Neural cell (in vitro differentiated cells): ENCODE measurements around the gene EYA2. TPM values are rescaled to one million over a fixed set of nuclear protein-coding genes. Genes with fewer than 3 reads are reported as not detected.

Source experiments
- H2AFZ ChIP-seq: fragments of 200-600, 300-800 bp; sonication (generic), shearing (Covaris generic); 2 replicates; pipeline ENCODE4 v1.6.0; 2014; ENCODE audit warnings: low read depth, mild to moderate bottlenecking, antibody characterized with exemption, low read length, moderate library complexity
- H3F3A ChIP-seq: fragments of 200-600 bp; shearing (Covaris generic); 2 replicates; pipeline ENCODE4 v1.6.1; 2016; ENCODE audit warnings: mild to moderate bottlenecking, moderate library complexity, mixed read lengths, antibody characterized with exemption, low read length; ENCODE audit not compliant: insufficient read depth, poor library complexity, severe bottlenecking
- H3K27ac ChIP-seq: fragments of 200-600, 300-800 bp; sonication (generic), shearing (Covaris generic); 2 replicates; pipeline ENCODE4 v1.5.1; 2014; ENCODE audit warnings: mild to moderate bottlenecking, low read length, moderate library complexity
- H3K27me3 ChIP-seq: fragments of 300-800, 200-600 bp; sonication (generic), shearing (Covaris generic); 2 replicates; pipeline ENCODE4 v1.6.0; 2014; ENCODE audit warnings: mild to moderate bottlenecking, low read depth, low read length, moderate library complexity; ENCODE audit not compliant: insufficient read depth
- H3K36me3 ChIP-seq: fragments of 300-800, 200-600 bp; sonication (generic), shearing (Covaris generic); 2 replicates; pipeline ENCODE4 v1.5.1; 2014; ENCODE audit warnings: mild to moderate bottlenecking, antibody characterized with exemption, low read length, moderate library complexity; ENCODE audit not compliant: insufficient read depth
- H3K4me2 ChIP-seq: fragments of 300-800, 200-600 bp; sonication (generic), shearing (Covaris generic); 2 replicates; pipeline ENCODE4 v1.6.0; 2014; ENCODE audit warnings: mild to moderate bottlenecking, low read length
- H3K4me3 ChIP-seq: fragments of 300-800, 200-600 bp; sonication (generic), shearing (Covaris generic); 2 replicates; pipeline ENCODE4 v1.5.1; 2014; ENCODE audit warnings: mild to moderate bottlenecking, low read length, moderate library complexity
- H3K79me2 ChIP-seq: fragments of 200-600 bp; shearing (Covaris generic); replicated peaks from 2 replicates; pipeline ENCODE4 v1.6.0; 2014; ENCODE audit warnings: mild to moderate bottlenecking, low read length, moderate library complexity; ENCODE audit not compliant: insufficient read depth
- H3K9ac ChIP-seq: fragments of 300-800, 200-600 bp; sonication (generic), shearing (Covaris generic); 2 replicates; pipeline ENCODE4 v1.6.1; 2016; ENCODE audit warnings: mild to moderate bottlenecking, low read length, mixed read lengths
- H3K9me2 ChIP-seq: fragments of 200-600 bp; shearing (Covaris generic); 2 replicates; pipeline ENCODE4 v1.6.1; 2016; ENCODE audit warnings: mild to moderate bottlenecking, low read length, mixed read lengths; ENCODE audit not compliant: insufficient read depth
- H3K9me3 ChIP-seq: fragments of 200-600, 300-800 bp; sonication (generic), shearing (Covaris generic); 2 replicates; pipeline ENCODE4 v1.6.1; 2016; ENCODE audit warnings: mild to moderate bottlenecking, mixed run types, low read length, moderate library complexity, mixed read lengths
- H4K20me1 ChIP-seq: fragments of 200-600 bp; shearing (Covaris generic); 2 replicates; pipeline ENCODE4 v1.6.1; 2016; ENCODE audit warnings: mild to moderate bottlenecking, mixed run types; ENCODE audit not compliant: insufficient read depth
- CTCF ChIP-seq: fragments of 450-650 bp; IDR thresholded peaks from 2 replicates; pipeline ENCODE4 v1.5.1; 2014; ENCODE audit warnings: antibody characterized with exemption, mild to moderate bottlenecking, moderate library complexity; ENCODE audit not compliant: poor library complexity, severe bottlenecking
- EP300 ChIP-seq: fragments of 450-650 bp; conservative IDR thresholded peaks from 2 replicates; pipeline ENCODE4 v1.6.1; 2014; ENCODE audit warnings: antibody characterized with exemption, mild to moderate bottlenecking, moderate library complexity; ENCODE audit not compliant: poor library complexity, severe bottlenecking
- EZH2 ChIP-seq: fragments of 200-600, 300-800 bp; shearing (Covaris generic), sonication (generic); IDR thresholded peaks from 2 replicates; pipeline ENCODE4 v1.6.1; 2014; ENCODE audit warnings: antibody characterized with exemption, low read length, borderline replicate concordance, mild to moderate bottlenecking; ENCODE audit not compliant: insufficient read depth, poor library complexity, severe bottlenecking
- MXI1 ChIP-seq: fragments of 450-650 bp; conservative IDR thresholded peaks from 2 replicates; pipeline ENCODE4 v1.6.1; 2014; ENCODE audit warnings: antibody characterized with exemption, mild to moderate bottlenecking; ENCODE audit not compliant: poor library complexity, severe bottlenecking
- POLR2AphosphoS5 ChIP-seq: IDR thresholded peaks from 2 replicates; pipeline ENCODE4 v1.6.1; 2012
- RAD21 ChIP-seq: fragments of 450-650 bp; conservative IDR thresholded peaks from 2 replicates; pipeline ENCODE4 v1.6.1; 2014; ENCODE audit warnings: antibody characterized with exemption, mild to moderate bottlenecking, moderate library complexity
- REST ChIP-seq: IDR thresholded peaks from 2 replicates; pipeline ENCODE4 v1.6.1; 2012; ENCODE audit warnings: borderline replicate concordance
- SMC3 ChIP-seq: fragments of 450-650 bp; conservative IDR thresholded peaks from 2 replicates; pipeline ENCODE4 v1.6.1; 2014; ENCODE audit warnings: antibody characterized with exemption, mild to moderate bottlenecking, moderate library complexity; ENCODE audit not compliant: poor library complexity
- TAF1 ChIP-seq: IDR thresholded peaks from 2 replicates; pipeline ENCODE4 v1.6.1; 2012; ENCODE audit warnings: low read depth
- polyA plus RNA-seq: library from polyadenylated mRNA; depleted of rRNA; stranded (reverse); fragments of >200 nt; gene quantifications from 2 replicates; pipeline ENCODE4 v1.2.3, GENCODE V29; 2014

The EYA2 gene
- polyA plus RNA-seq, 1 donor from 2014 or later = 0.88 TPM

- H3K9me2 ChIP-seq = no peaks in the 10 kb centered on the region
- no peaks in the 10 kb centered on the region for H3K27me3 ChIP-seq
- no peaks in the 10 kb centered on the region for H3K36me3 ChIP-seq
- no peak overlapping the region for H3K4me3 ChIP-seq
- TF ChIP-seq RAD21 (no peak), EZH2 (no peak), EP300 (no peak), CTCF (no peak), REST (no peak)
- H3K4me2 ChIP-seq = no peak overlapping the region
- no peaks in the 10 kb centered on the region for H3K79me2 ChIP-seq
- no peak overlapping the region for H3K27ac ChIP-seq
- H3K9me3 ChIP-seq = peaks cover 4% of the 10 kb centered on the region
- no peak overlapping the region for H2AFZ ChIP-seq
- no peak overlapping the region for H3K9ac ChIP-seq
- H4K20me1 ChIP-seq = no peaks in the 10 kb centered on the region
- no peaks in the 10 kb centered on the region for H3F3A ChIP-seq
Measured at GRCh38 chr20:47041396-47041899, 146.8 kb downstream of the EYA2 start.

- no peak overlapping the region for H3K4me2 ChIP-seq
- peaks cover 3% of the 10 kb centered on the region for H3K9me3 ChIP-seq
- H3K36me3 ChIP-seq = no peaks in the 10 kb centered on the region
- no peak overlapping the region for H3K9ac ChIP-seq
- no peaks in the 10 kb centered on the region for H3K27me3 ChIP-seq
- H2AFZ ChIP-seq = no peak overlapping the region
- H3K4me3 ChIP-seq = no peak overlapping the region
- no peak overlapping the region for H3K27ac ChIP-seq
- H3F3A ChIP-seq = no peaks in the 10 kb centered on the region
- TF ChIP-seq TAF1 (no peak), CTCF (no peak), EP300 (no peak), REST (no peak), SMC3 (no peak), RAD21 (no peak), EZH2 (no peak), POLR2AphosphoS5 (no peak), MXI1 (no peak)
- no peaks in the 10 kb centered on the region for H4K20me1 ChIP-seq
- no peaks in the 10 kb centered on the region for H3K9me2 ChIP-seq
- no peaks in the 10 kb centered on the region for H3K79me2 ChIP-seq
Measured at GRCh38 chr20:47042464-47042863, 147.8 kb downstream of the EYA2 start.
